B cell (primary cell): ENCODE data around the gene NIPSNAP2. TPM values are rescaled to one million over a fixed set of nuclear protein-coding genes. Genes with fewer than 3 reads are reported as not detected.

Experiments
- ATAC-seq: fragments of 200-7000 bp; cut with Tn5 transposase; one replicate; pipeline ENCODE4 v1.10.0; 2021; ENCODE audit warnings: low read depth, mild to moderate bottlenecking, moderate number of reproducible peaks, moderate library complexity
- CTCF ChIA-PET: fragments of 350-600 bp; sonication (Branson Sonifier 250); formaldehyde crosslinking; loops from one replicate; lab custom pipeline; 2021; ENCODE audit warnings: antibody characterized with exemption, inconsistent platforms; lab: Charles Lee
- POLR2A ChIA-PET: fragments of 350-600 bp; sonication (Branson Sonifier 250); formaldehyde crosslinking; loops from one replicate; lab custom pipeline; 2021; ENCODE audit warnings: antibody characterized with exemption; lab: Charles Lee
- DNase-seq: peaks from one replicate; pipeline ENCODE4 v3.0.0; 2013
- H2AFZ ChIP-seq: 2 replicates; pipeline ENCODE4 v1.6.1; 2012; ENCODE audit warnings: mild to moderate bottlenecking, low read depth, low read length; ENCODE audit not compliant: insufficient read depth, poor library complexity, severe bottlenecking
- H3K27ac ChIP-seq, 2 donors: 1 replicate in 1 of 2; 2 replicates in 1 of 2; pipeline ENCODE4 v1.5.1; 2012 to 2013; ENCODE audit warnings: low read length in 2 of 2, mild to moderate bottlenecking in 2 of 2, moderate library complexity in 1 of 2
- H3K27me3 ChIP-seq, 4 experiments: fragments of 200-600 bp in 1 of 4; sonication (generic) in 1 of 4; replicated peaks in 1 of 4; 1 replicate in 2 of 4; 2 replicates in 2 of 4; pipeline versions ENCODE4 v1.6.1 to v1.7.0; 2013 to 2016; ENCODE audit warnings: low read length in 3 of 4, mild to moderate bottlenecking in 2 of 4, mixed read lengths in 1 of 4, moderate library complexity in 1 of 4; ENCODE audit not compliant: insufficient read depth in 4 of 4, control insufficient read depth in 3 of 4; ENCODE audit errors: control extremely low read depth in 1 of 4
- H3K36me3 ChIP-seq, 2 experiments: replicated peaks in 1 of 2; 1 replicate in 1 of 2; 2 replicates in 1 of 2; pipeline versions ENCODE4 v1.6.1 to v1.7.1; 2013; ENCODE audit warnings: low read length in 1 of 2; ENCODE audit not compliant: insufficient read depth in 2 of 2, control insufficient read depth in 1 of 2; ENCODE audit errors: control extremely low read depth in 1 of 2, extremely low read depth in 1 of 2
- H3K4me1 ChIP-seq, 2 donors: fragments of 200-600 bp in 1 of 2; sonication (generic) in 1 of 2; 1 replicate in 1 of 2; 2 replicates in 1 of 2; pipeline versions ENCODE4 v1.5.1 to v1.6.1; 2013 to 2017; ENCODE audit warnings: low read length in 2 of 2; ENCODE audit not compliant: control insufficient read depth in 2 of 2, insufficient read depth in 2 of 2
- H3K4me2 ChIP-seq: replicated peaks from 2 replicates; pipeline ENCODE3; 2012; ENCODE audit warnings: mild to moderate bottlenecking, low read depth, low read length; ENCODE audit not compliant: poor library complexity, severe bottlenecking
- H3K4me3 ChIP-seq, 5 experiments: fragments of 200-600 bp in 1 of 5; sonication (generic) in 1 of 5; 1 replicate in 3 of 5; 2 replicates in 2 of 5; pipeline versions ENCODE4 v1.5.1 to v1.7.0; 2011 to 2016; ENCODE audit warnings: low read length in 4 of 5, mild to moderate bottlenecking in 4 of 5, low read depth in 2 of 5, control low read depth in 1 of 5, moderate library complexity in 1 of 5; ENCODE audit not compliant: insufficient read depth in 1 of 5; ENCODE audit errors: control extremely low read depth in 1 of 5, extremely low read depth in 1 of 5
- H3K79me2 ChIP-seq: fragments of 200-600 bp; sonication (generic); one replicate; pipeline ENCODE4 v1.6.0; 2016; ENCODE audit warnings: low read length; ENCODE audit not compliant: control insufficient read depth, insufficient read depth
- H3K9ac ChIP-seq: fragments of 200-600 bp; sonication (generic); 2 replicates; pipeline ENCODE4 v1.6.1; 2017; ENCODE audit warnings: mild to moderate bottlenecking, low read length, moderate library complexity
- H3K9me3 ChIP-seq, 3 donors: one replicate each; pipeline versions ENCODE4 v1.6.1 to v1.7.1; 2013; ENCODE audit warnings: low read length in 2 of 3; ENCODE audit not compliant: control insufficient read depth in 2 of 3, insufficient read depth in 1 of 3; ENCODE audit errors: control extremely low read depth in 1 of 3
- H4K20me1 ChIP-seq: 2 replicates; pipeline ENCODE4 v1.6.0; 2012; ENCODE audit warnings: mild to moderate bottlenecking, low read length; ENCODE audit not compliant: insufficient read depth, control insufficient read depth, poor library complexity, severe bottlenecking
- H3K27ac Mint-ChIP-seq: one replicate; pipeline ENCODE4 v1.8.0; 2021; ENCODE audit warnings: mixed read lengths
- H3K27me3 Mint-ChIP-seq: one replicate; pipeline ENCODE4 v1.8.0; 2021; ENCODE audit warnings: mixed read lengths
- H3K4me1 Mint-ChIP-seq: one replicate; pipeline ENCODE4 v1.8.0; 2021; ENCODE audit warnings: mixed read lengths
- H3K4me3 Mint-ChIP-seq: one replicate; pipeline ENCODE4 v1.8.0; 2021; ENCODE audit warnings: mixed read lengths
- H3K9me3 Mint-ChIP-seq: one replicate; pipeline ENCODE4 v1.8.0; 2022; ENCODE audit warnings: mixed read lengths; ENCODE audit not compliant: insufficient read depth
- EZH2 ChIP-seq: IDR thresholded peaks from 2 replicates; pipeline ENCODE4 v1.6.1; 2012; ENCODE audit warnings: borderline replicate concordance, low read depth, mild to moderate bottlenecking, moderate library complexity, low read length; ENCODE audit not compliant: insufficient read depth, poor library complexity, severe bottlenecking
- WGBS: methylation state at CpG from one replicate; pipeline ENCODE4 v1.1.5; 2013; ENCODE audit warnings: missing lambda C conversion rate; ENCODE audit not compliant: insufficient coverage; 5-methylcytosine and 5-hydroxymethylcytosine counted together
- intact Hi-C: fragments of 100-400 bp; cut with micrococcal nuclease; formaldehyde crosslinking; loops from one replicate; pipeline ENCODE4 v1.10.0; 2022
- polyA plus RNA-seq: library from polyadenylated mRNA; depleted of rRNA; stranded (reverse); fragments of >200 nt; gene quantifications from 2 replicates; pipeline ENCODE4 v1.2.3, GENCODE V29; 2012
- total RNA-seq, 2 donors: library from RNA; stranded (reverse); fragments of 120-200 nt in 1 of 2; gene quantifications; 1 replicate in 1 of 2; 2 replicates in 1 of 2; pipeline versions ENCODE4 v1.2.3 to v1.2.4, GENCODE V29; 2013 to 2022
- TF ChIP-seq, protein P1 (sequence below): fragments of 200-600 bp; IDR thresholded peaks from one replicate; pipeline ENCODE4 v1.8.0; 2022; ENCODE audit warnings: antibody characterized with exemption, mild to moderate bottlenecking

NIPSNAP2 gene
- total and polyA plus RNA-seq, 2 donors (not counting 1 experiment from before 2014, with no cell fraction given), result 19.6 to 40.4 TPM

GRCh38 chr7:56019501-56019900 is 55.1 kb downstream of the NIPSNAP2 start:
- no peaks in the 10 kb centered on the region for H3K4me1 ChIP-seq
- H3K36me3 ChIP-seq, result peaks cover 0 to 5% of the 10 kb centered on the region in 2 experiments
- ATAC-seq (no peak), DNase-seq (no peak)
- no peaks in the 10 kb centered on the region for H3K27me3 Mint-ChIP-seq
- 94% methylated on average over 9 of the region's 9 CpGs for WGBS
- TF ChIP-seq EZH2, result no peak
- TF ChIP-seq, protein P1, sequence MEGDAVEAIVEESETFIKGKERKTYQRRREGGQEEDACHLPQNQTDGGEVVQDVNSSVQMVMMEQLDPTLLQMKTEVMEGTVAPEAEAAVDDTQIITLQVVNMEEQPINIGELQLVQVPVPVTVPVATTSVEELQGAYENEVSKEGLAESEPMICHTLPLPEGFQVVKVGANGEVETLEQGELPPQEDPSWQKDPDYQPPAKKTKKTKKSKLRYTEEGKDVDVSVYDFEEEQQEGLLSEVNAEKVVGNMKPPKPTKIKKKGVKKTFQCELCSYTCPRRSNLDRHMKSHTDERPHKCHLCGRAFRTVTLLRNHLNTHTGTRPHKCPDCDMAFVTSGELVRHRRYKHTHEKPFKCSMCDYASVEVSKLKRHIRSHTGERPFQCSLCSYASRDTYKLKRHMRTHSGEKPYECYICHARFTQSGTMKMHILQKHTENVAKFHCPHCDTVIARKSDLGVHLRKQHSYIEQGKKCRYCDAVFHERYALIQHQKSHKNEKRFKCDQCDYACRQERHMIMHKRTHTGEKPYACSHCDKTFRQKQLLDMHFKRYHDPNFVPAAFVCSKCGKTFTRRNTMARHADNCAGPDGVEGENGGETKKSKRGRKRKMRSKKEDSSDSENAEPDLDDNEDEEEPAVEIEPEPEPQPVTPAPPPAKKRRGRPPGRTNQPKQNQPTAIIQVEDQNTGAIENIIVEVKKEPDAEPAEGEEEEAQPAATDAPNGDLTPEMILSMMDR, result no peak
- no peaks in the 10 kb centered on the region for H4K20me1 ChIP-seq
- H3K4me2 ChIP-seq, result no peak overlapping the region
- intact Hi-C loops, result no loop called here
- no peaks in the 10 kb centered on the region for H3K27me3 ChIP-seq
- H3K27ac Mint-ChIP-seq, result no peak overlapping the region
- CTCF ChIA-PET, result no interaction called here
- no peaks in the 10 kb centered on the region for H3K9me3 Mint-ChIP-seq
- H2AFZ ChIP-seq, result no peak overlapping the region
- H3K4me3 ChIP-seq, result no peak overlapping the region
- no peak overlapping the region for H3K27ac ChIP-seq
- H3K9ac ChIP-seq, result no peak overlapping the region
- no peak overlapping the region for H3K4me3 Mint-ChIP-seq
- POLR2A ChIA-PET, result no interaction called here
- H3K79me2 ChIP-seq, result no peaks in the 10 kb centered on the region
- no peaks in the 10 kb centered on the region for H3K4me1 Mint-ChIP-seq
- H3K9me3 ChIP-seq, result no peaks in the 10 kb centered on the region

DNA sequence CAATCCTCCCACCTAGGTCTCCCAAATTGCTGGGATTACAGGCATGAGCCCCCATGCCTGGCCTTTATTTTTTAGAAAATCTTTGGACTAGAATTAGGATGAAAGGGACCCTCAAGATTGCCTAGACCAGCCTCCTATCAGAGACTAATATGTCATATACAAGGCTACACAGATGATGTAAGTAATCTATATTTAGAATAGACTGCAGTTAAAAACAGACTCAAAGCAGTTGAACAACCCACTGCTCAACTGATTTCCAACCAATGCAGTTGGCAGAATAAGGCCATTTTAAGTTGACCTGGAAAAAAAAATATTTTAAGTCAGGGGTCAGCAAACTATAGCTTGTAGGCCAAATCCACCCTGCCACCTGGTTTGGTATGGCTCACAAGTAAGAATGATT is 59.1 kb downstream of the NIPSNAP2 start:
- no peaks in the 10 kb centered on the region for H3K9me3 Mint-ChIP-seq
- DNase-seq, result no peak
- Histone ChIP-seq H3K9me3 (no peaks in the 10 kb centered on the region), H3K79me2 (no peaks in the 10 kb centered on the region), H3K9ac (no peak overlapping the region), H3K36me3 (peaks cover 0 to 5% of the 10 kb centered on the region in 2 experiments), H3K4me1 (no peaks in the 10 kb centered on the region), H2AFZ (no peak overlapping the region), H3K4me2 (no peak overlapping the region), H3K27me3 (no peaks in the 10 kb centered on the region), H4K20me1 (no peaks in the 10 kb centered on the region), H3K27ac (no peak overlapping the region), H3K4me3 (no peak overlapping the region)
- no peak overlapping the region for H3K27ac Mint-ChIP-seq
- H3K4me3 Mint-ChIP-seq, result no peak overlapping the region
- H3K4me1 Mint-ChIP-seq, result no peaks in the 10 kb centered on the region
- intact Hi-C loops, result no loop called here
- ATAC-seq, result no peak
- no peaks in the 10 kb centered on the region for H3K27me3 Mint-ChIP-seq
- no peak for TF ChIP-seq EZH2
- TF ChIP-seq, protein P1, result no peak
- ChIA-PET CTCF (no interaction called here), POLR2A (no interaction called here)
